ENCODE results near the gene GATA5.

GRCh38 chr20:62427172-62428001 lies 48.4 kb downstream of the GATA5 start, which contains the start of gene RBBP8NL:
- TF ChIP-seq POLR2AphosphoS5 (IDR thresholded peaks at IDR 0.05; ENCODE audit: low read depth, low read length) (no peak), POLR2A (IDR thresholded peaks at IDR 0.05; ENCODE audit: low read depth, low read length) (no peak), TAF1 (IDR thresholded peaks at IDR 0.05; ENCODE audit: borderline replicate concordance, low read depth, low read length) (no peak)

Data from GM12892 (cell line).